Measurements from ENCODE around the gene TRIM49B.
"Not testable (repeated sequence)": the region's sequence is repeated elsewhere in the genome, so short reads cannot be mapped to it uniquely, and the experiment has no call there.

The TRIM49B gene

GRCh38 chr11:49028523-49028922 lies at the start of gene TRIM49B:
Gene TRIM49B (plus strand): TSS chr11:49028823. CDS start chr11:49031600, 2,777 bp downstream.
- not testable (repeated sequence) for DNase-seq

- not testable (repeated sequence) for DNase-seq
These were observed 44.8 kb upstream of the TRIM49B start, which contains the start of gene TRIM51G for GRCh38 chr11:48983785-48984184. Gene TRIM51G (minus strand): TSS chr11:48983885. CDS start chr11:48981695, 2,190 bp downstream.

- DNase-seq = not testable (repeated sequence)
These were observed 19.6 kb downstream of the TRIM49B start for GRCh38 chr11:49048229-49048628.

GRCh38 chr11:49049821-49050220 lies 21.2 kb downstream of the TRIM49B start:
- not testable (repeated sequence) for DNase-seq

GRCh38 chr11:49059012-49059411 lies 30.4 kb downstream of the TRIM49B start, which contains the start of gene TRIM64C:
Gene TRIM64C (minus strand): TSS chr11:49059112. CDS start chr11:49059112, 0 bp downstream.
- not testable (repeated sequence) for DNase-seq

- not testable (repeated sequence) for DNase-seq
These were observed 41.3 kb downstream of the TRIM49B start for GRCh38 chr11:49069897-49070296.

Measured in NCI-H1694 treated with DMSO at 0.1 percent for 48 hours (cell line).